Measurements from ENCODE around the gene GBP4.

Gene GBP4

GRCh38 chr1:89171067-89171438, 27.7 kb downstream of the GBP4 start:
- no peak for DNase-seq (ENCODE audit: low spot score)

- DNase-seq (ENCODE audit: low spot score) = no peak
These were observed 28.3 kb downstream of the GBP4 start for GRCh38 chr1:89170170-89171066.

GRCh38 chr1:89169166-89169565, 29.6 kb downstream of the GBP4 start:
- DNase-seq (ENCODE audit: low spot score) = no peak

GRCh38 chr1:89167590-89168230, 31.0 kb downstream of the GBP4 start:
- DNase-seq (ENCODE audit: low spot score) = no peak

GRCh38 chr1:89166705-89167104, 32.0 kb downstream of the GBP4 start:
- DNase-seq (ENCODE audit: low spot score) = no peak

GRCh38 chr1:89165811-89166210, 32.9 kb downstream of the GBP4 start:
- DNase-seq (ENCODE audit: low spot score) = no peak

- no peak for DNase-seq (ENCODE audit: low spot score)
These were observed 47.7 kb downstream of the GBP4 start for GRCh38 chr1:89151047-89151446.

- no peak for DNase-seq (ENCODE audit: low spot score)
These were observed 48.8 kb downstream of the GBP4 start for GRCh38 chr1:89149976-89150375.

- peak; percentile 10 for DNase-seq (ENCODE audit: low spot score)
These were observed 49.5 kb downstream of the GBP4 start for GRCh38 chr1:89149229-89149628.

- no peak for DNase-seq (ENCODE audit: low spot score)
These were observed 50.8 kb downstream of the GBP4 start for GRCh38 chr1:89147678-89148658.

GRCh38 chr1:89146721-89147120, 52.0 kb downstream of the GBP4 start:
- no peak for DNase-seq (ENCODE audit: low spot score)

- DNase-seq (ENCODE audit: low spot score) = no peak
These were observed 55.3 kb downstream of the GBP4 start for GRCh38 chr1:89143484-89143883.

GRCh38 chr1:89142160-89142559, 56.6 kb downstream of the GBP4 start:
- DNase-seq (ENCODE audit: low spot score) = no peak

- DNase-seq (ENCODE audit: low spot score) = no peak
These were observed 65.0 kb downstream of the GBP4 start for GRCh38 chr1:89133747-89134146.

Data from AG08395 (cell line).